Jurkat, Clone E6-1 (cell line): Measurements from ENCODE around the gene COX7A1. TPM values are rescaled to one million over a fixed set of nuclear protein-coding genes. Genes with fewer than 3 reads are reported as not detected.
"Not testable (repeated sequence)": the region's sequence is repeated elsewhere in the genome, so short reads cannot be mapped to it uniquely, and the experiment has no call there.

Experiments used
- DNase-seq: peaks from one replicate; pipeline ENCODE4 v3.0.0-alpha.2; 2011; ENCODE audit warnings: low read depth, low spot score
- H3K4me3 ChIP-seq: 2 replicates; pipeline ENCODE4 v1.5.1; 2011; ENCODE audit warnings: mild to moderate bottlenecking, low read length, control low read depth, moderate library complexity
- polyA plus RNA-seq: library from polyadenylated mRNA; unstranded; fragments of >200 nt; gene quantifications from one replicate; pipeline ENCODE4 v1.2.1, GENCODE V29; 2012; ENCODE audit warnings: missing spikeins; ENCODE audit not compliant: insufficient read length, insufficient read depth

Gene COX7A1
- polyA plus RNA-seq = not detected

DNA sequence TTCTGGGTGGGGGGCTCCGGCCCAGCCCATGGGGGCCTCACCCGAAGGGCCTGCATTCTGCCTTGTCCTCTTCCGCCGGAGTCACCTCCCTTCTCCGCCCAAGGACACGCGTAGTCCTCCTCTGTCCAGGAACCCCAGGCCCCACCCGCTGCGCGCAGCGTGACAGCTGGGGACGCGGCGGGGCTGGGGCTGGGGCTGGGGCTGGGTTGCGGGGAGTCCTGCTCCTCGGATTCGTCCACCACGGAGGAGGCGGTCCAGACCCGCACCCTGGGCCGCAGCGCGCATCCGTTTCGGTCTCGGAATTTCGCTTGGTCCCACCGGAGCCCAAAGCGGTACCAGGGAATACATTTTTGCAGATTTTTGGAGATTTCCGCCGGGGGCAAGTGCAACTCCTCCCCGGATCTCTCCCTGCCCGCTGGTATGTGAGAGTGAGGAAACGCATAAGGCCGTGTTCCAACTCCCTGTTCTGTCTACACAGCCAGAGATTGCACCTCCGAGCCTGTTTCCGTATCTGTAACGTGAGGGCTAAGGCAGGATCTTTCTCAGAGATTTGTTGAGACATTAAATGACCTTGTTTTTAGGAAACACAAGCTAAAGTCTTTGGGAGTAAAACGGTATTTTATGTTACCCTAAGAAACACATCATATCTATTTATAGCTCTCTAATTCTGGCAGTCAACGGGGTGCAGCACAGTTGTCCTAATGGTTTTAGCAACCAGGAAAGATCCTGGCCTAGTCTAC, at the start of gene COX7A1:
COX7A1 (minus strand) TSS at position 96 of the 740 bp plus-strand sequence; CDS start at position 56, 40 bp downstream.
- no peak within 1 kb of the TSS for H3K4me3 ChIP-seq
- DNase-seq = no peak

DNA sequence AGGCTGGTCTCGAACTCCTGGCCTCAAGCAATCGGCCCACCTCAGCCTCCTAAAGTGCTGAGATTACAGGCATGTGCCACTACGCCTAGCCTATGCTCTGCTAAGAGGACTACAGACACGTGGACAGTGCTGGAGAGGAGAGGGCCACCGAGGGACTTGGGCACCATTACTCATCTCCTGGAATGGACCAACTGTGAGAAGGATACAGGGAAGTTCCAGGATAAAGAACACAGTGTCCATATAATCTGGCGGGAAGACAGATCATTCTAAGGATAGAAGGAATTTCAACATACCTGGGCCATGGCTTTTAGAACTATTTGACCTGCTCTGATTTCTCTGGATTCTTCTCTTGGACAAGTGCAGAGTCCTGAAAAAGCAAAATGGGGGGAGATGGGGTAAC, 49.4 kb upstream of the COX7A1 start:
- H3K4me3 ChIP-seq = no peak overlapping the region
- DNase-seq = no peak

DNA sequence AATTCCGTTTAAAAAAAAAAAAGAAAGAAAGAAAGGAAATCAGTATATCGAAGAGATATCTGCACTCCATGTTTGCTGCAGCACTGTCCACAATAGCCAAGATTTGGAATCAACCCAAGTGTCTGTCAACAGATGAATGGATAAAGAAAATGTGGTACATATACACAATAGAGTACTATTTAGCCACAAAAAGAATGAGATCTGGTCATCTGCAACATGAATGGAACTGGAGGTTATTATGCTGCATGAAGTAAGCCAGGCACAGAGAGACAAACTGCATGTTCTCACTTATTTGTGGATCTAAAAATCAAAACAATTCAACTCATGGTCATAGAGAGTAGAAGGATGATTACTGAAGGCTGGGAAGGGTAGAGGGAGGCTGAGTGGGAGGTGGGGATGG, 45.9 kb upstream of the COX7A1 start:
- no peak overlapping the region for H3K4me3 ChIP-seq
- no peak for DNase-seq

DNA sequence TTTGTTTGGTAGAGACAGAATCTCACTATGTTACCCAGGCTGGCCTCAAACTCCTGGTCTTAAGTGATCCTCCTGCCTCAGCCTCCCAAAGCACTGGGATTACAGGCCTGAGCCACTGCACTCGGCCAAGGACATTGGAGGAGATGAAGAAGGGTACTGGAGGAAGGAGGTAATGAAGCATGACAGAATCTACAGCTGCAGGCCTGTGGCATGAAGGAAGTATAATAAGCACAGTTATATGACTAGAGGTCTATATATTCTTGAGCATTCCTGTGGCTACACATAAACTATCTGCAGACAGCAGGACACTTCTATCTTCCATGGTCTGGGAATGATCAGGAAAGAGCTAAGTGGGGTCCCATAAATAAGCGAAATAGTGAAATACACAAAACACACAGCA, 44.0 kb upstream of the COX7A1 start:
- no peak overlapping the region for H3K4me3 ChIP-seq
- DNase-seq = no peak

DNA sequence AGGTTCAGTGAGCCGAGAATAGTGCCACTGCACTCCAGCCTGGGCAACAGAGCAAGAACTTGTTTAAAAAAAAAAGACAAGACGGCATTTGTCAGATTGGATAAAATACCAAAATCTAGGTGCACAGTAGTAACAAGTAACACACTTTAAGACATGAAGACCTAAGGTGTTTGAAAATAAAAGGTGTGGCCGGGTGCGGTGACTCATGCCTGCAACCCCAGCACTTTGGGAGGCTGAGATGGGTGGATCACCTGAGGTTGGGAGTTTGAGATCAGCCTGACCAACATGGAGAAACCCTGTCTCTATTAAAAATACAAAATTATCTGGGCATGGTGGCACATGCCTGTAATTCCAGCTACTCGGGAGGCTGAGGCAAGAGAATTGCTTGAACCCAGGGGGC, 34.5 kb upstream of the COX7A1 start:
- H3K4me3 ChIP-seq, DNase-seq: not testable (repeated sequence)

DNA sequence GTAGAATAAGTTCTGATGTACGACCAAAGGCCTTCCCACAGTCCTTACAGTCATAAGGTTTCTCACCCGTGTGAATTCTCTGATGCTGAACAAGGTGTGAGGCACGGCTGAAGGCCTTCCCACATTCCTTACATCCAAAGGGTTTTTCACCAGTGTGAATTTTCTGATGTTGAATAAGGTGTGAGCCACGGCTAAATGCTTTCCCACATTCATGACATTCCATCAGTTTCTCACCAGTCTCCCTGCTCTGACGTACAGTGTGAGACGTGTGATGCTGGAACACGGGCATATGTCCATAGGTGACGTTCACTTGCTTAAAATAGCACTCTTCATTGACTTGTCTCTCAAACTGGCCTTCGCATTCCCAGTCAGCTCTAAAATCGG, 31.0 kb upstream of the COX7A1 start:
- no peak overlapping the region for H3K4me3 ChIP-seq
- no peak for DNase-seq

DNA sequence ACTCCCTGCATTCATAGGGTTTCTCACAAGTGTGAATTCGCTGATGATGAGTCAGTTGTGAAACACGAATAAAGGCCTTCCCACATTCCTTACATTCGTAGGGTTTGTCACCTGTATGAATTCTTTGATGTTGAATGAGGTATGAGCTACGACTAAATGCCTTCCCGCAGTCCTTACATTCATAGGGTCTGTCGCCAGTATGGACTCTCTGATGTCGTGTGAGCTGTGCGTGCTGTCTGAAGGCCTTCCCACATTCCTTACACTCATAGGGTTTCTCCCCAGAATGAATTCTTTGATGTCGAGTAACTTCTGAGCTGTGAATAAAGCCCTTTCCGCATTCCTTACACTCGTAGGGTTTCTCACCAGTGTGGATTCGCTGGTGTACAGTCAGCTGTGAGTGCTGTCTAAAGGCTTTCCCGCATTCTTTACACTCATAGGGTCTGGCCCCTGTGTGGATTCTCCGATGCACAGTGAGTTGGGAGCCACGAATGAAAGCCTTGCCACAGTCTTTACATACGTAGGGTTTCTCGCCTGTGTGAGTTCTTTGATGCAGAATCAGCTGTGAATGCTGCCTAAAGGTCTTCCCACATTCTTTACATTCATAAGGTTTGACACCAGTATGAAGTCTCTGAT, 30.5 kb upstream of the COX7A1 start:
- no peak for DNase-seq
- H3K4me3 ChIP-seq = no peak overlapping the region

DNA sequence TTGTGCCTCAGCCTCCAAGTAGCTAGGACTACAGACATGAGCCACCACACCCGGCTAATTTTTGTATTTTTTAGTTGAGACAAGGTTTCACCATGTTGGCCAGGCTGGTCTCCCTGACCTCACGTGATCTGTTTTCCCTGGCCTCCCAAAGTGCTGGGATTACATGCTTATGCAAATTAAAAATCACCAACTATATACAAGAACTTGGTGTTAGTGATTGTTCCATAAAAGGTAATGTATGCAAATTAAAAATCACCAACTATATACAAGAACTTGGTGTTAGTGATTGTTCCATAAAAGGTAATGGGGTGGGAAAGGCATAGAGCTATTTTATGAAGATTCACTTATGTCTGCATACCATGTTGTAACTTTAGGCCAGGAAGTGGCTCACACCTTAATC, 26.8 kb upstream of the COX7A1 start:
- not testable (repeated sequence) for DNase-seq, H3K4me3 ChIP-seq

DNA sequence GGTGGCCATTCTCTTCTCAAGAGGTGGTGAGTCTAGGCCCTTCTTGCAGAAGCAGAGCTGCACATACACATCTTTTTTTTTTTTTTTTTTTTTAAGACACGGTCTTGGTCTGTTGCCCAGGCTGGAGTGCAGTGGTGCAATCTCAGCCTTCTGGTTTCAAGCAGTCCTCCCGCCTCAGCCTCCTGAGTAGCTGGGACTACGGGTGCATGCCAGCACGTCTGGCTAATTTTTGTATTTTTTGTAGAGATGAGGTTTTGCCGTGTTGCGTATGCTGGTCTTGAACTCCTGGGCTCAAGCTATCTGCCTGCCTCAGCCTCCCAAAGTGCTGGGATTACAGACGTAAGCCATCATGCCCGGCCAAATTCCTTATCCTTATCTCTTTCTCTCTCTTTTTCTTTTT, 21.6 kb upstream of the COX7A1 start:
- H3K4me3 ChIP-seq, DNase-seq: not testable (repeated sequence)

DNA sequence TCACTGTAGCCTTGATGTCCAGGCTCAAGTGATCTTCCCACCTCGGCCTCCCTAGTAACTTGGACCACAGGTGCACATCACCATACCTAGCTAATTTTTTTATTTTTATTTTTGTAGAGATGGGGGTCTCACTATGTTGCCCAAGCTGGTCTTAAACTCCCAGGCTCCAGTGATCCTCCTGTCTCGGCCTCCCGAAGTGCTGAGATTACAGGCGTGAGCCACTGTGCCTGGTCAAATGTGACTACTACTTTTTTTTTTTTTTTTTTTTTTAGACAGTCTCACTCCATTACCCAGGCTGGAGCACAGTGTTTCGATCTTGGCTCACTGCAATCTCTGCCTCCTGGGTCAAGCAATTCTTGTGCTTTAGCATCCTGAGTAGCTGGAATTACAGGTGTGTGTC, 20.6 kb upstream of the COX7A1 start:
- no peak overlapping the region for H3K4me3 ChIP-seq
- DNase-seq = no peak

DNA sequence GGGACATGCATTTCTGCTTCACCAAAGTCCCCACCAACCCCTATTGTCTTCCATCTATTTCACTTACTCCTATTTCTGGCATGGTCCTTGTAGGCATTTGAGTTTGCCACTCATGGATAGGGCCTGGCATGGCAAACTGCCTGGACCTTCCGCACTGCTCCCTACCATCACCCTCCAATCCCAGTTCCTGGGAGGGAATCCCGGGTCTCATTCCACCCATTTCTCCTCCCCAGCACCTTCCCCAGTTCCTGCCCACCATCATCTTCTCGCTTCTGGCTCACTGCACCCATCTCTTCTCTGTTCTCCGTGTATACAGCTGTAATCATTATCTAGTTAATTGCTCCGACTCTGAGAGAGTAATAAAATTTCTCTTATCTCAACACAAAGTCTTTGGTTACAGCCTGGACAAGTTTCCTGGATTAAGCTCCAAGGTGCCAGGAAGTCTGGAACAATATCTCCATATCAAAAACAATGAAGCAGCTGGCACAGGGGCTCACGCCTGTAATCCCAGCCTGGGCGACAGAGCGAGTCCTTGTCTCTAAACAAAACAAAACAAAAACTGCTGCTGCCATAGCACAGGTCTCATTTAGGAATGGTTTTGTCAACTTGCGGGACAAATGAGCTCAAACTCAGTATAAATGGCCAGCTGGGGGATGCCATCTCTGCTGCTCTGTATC, 17.0 kb upstream of the COX7A1 start:
- no peak for DNase-seq
- no peak overlapping the region for H3K4me3 ChIP-seq

DNA sequence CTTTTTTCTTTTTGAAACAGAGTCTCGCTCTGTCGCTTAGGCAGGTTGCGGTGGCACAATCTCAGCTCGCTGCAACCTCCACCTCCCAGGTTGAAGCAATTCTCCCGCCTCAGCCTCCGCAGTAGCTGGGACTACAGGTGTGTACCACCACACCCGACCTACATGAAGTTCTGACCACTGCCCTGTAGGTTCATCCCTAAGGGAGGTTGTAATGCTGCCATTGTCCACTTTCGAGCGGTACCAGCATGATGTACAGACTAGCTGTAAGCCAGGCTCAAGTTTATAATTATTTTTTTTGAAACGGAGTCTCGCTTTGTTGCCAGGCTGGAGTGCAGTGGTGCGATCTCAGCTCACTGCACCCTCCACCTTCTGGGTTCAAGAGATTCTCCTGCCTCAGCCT, 11.6 kb upstream of the COX7A1 start:
- no peak for DNase-seq
- H3K4me3 ChIP-seq = no peak overlapping the region

DNA sequence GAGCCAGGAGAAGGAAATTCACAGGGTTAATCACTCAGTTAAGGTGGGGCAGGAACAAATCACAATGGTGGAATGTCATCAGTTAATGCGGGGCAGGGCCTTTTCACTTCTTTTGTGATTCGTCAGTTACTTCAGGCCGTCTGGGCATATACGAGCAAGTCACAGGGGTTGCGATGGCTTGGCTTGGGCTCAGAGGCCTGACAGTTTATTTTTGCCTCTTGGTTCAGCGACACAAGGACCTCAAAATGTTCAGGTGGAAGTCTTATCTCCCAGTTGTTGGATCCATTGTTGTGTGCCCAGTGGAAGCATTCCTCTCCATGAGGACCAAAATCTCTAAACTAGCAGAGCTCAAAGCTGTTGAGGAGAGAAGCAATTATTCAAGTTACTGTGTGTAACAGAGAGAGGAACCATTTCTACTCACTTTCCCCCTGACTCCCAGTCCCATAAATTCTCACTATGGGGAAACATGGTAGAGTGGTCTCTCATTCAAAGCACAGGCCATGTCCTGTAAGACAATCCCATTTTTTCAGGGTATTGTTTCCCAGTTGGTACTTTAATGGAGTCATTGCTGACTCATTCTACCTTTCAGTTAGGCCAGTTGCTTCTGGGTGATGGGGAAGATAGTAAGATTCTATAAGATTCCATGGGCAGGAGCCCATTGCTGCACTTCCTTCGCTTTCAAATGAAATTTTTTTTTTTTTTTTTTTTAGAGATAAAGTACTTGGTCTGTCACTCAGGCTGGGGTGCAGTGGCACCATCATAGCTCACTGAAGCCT, 8.8 kb upstream of the COX7A1 start:
- no peak overlapping the region for H3K4me3 ChIP-seq
- no peak for DNase-seq

DNA sequence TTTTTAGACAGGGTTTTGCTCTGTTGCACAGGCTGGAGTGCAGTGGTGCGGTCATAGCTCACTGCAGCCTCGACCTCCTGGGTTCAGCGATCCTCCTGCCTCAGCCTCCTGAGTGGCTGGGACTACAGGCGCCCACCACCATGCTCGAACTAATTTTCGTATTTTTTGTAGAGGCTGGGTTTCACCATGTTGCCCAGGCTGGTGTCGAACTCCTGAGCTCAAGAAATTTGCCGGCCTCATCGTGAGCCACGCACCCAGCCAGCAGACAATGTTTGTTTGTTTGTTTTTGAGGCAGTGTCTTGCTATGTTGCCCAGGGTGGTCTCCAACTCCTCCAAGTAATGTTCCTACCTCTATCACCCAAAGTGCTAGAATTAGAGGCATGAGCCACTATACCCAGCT, 879 bp upstream of the COX7A1 start:
- no peak for DNase-seq
- H3K4me3 ChIP-seq = no peak overlapping the region

DNA sequence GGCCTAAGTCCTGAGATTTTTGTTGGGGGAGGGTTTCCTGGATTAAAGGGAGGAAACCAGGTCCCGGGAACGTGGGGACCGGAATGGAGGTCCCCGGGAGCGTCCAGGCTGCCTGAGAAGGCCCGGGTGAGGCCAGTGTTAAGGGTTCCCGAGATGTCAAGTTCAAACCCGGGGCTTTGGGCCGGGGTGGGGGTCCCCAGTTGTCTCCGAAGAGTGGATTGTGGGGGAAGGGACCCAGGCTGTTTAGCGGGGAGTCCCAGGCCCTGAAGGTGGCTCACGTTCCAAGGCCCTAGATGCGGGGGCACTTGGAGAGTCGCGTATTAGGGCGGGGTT, 262 bp downstream of the COX7A1 start:
- H3K4me3 ChIP-seq = no peak overlapping the region

DNA sequence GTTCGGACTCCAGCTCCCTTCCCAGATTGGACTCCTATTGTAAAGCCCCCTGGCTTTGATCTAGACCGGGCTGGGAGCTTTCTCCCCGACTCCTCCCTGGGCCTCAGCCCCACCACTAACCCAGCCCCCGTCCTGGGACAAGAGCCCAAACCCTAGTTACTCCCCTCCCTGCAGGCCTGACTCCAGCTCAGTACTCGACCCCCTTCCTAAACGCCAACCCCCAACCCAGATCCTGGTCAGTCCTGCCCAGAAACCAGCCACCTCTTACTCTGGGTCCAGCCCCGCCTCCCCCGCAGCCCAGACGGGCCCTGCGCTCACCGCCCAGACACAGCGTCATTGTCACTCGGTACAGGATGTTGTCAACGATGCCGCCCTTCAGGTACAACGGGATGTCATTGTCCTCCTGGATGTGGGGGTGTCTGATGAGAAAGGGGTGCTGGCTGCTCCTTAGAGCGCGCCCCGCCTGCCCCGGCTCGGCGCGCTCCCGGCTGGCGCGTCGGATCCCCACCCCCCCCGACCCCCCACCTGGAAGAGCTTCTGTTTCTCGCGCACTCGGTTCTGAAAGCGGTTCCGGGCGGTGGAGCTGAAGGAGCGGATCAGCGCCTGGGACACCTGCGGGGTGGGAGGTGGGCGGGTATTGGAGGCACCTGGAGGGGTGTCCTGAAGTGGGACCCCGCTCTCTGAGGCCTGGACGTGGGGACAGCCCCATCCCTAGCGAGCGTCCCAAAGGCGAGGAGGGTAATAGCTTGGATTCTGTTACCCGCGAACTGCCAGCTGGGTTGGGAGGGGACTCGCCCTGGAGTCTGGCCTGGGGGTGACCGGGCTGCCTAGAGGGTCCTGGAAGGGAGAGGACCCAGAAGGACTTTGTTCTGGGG, 866 bp downstream of the COX7A1 start:
- no peak overlapping the region for H3K4me3 ChIP-seq
- DNase-seq = no peak

More for the DNA sequence above, 262 bp downstream of the COX7A1 start:
- no peak for DNase-seq

DNA sequence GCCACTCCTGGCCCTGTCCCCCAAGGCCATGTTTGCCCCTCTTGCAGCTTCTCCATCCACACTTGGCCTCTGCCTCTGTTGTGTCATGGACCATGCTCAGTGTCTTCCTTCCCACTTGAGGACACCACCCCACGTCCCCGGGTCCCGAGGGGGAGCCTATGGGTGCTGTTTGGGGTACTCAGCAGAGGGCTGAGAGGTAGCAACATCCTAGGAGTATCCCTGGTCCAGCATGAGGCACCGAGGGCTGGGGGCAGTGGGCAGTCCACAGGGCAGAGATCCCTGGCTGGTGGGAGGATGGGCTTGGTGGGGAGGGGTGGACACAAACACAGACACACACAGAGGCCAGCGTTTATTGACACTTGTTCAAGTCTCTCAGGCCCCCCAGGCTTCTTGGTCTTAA, 1.7 kb downstream of the COX7A1 start:
- no peak for DNase-seq
- H3K4me3 ChIP-seq = no peak overlapping the region

DNA sequence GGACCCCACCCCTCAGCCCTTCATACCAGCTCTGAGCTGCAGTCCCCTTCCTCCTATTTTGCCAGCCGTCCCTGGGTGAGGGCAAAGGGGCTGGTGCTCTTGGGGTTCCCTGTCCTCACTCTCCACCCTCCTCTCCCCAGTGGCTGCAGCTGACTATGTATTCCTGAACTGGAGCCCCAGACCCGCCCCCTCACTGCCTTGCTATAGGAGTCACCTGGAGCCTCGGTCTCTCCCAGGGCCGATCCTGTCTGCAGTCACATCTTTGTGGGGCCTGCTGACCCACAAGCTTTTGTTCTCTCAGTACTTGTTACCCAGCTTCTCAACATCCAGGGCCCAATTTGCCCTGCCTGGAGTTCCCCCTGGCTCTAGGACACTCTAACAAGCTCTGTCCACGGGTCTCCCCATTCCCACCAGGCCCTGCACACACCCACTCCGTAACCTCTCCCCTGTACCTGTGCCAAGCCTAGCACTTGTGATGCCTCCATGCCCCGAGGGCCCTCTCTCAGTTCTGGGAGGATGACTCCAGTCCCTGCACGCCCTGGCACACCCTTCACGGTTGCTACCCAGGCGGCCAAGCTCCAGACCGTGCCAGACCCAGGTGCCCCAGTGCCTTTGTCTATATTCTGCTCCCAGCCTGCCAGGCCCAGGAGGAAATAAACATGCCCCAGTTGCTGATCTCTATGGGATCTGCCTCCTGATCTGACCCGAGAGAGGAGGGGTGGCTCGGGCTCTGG, 2.4 kb downstream of the COX7A1 start:
- no peak for DNase-seq
- H3K4me3 ChIP-seq = no peak overlapping the region
